ENCODE results near the gene EP400.
"Not testable (repeated sequence)": the region's sequence is repeated elsewhere in the genome, so short reads cannot be mapped to it uniquely, and the experiment has no call there.

The EP400 gene

DNA sequence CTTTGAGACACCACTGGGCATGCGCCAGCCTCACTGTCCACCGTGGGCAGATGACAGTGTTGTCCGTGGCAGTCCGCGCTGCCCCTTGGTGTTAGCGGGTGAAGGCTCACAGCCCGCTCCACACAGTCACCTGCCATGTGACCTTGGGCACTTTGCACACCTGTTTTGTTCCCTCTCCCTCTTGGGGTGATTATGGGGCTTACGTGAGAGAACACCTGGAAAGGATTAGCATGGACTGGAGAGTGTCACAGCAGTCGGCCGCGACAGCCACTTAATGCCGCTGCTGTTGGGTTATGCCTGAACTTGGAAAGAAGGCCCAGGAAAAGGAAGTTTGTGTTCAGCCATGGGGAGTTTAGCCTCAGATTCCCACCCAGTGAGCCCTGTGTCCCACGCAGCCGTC lies 100.1 kb downstream of the EP400 start:
- TF ChIP-seq ZNF274 (IDR thresholded peaks at IDR 0.05; ENCODE audit: low read depth, low read length), result no peak
- no peak overlapping the region for H3K4me3 ChIP-seq (ENCODE audit: low read length)

GRCh38 chr12:132051718-132052117 lies 102.0 kb downstream of the EP400 start:
- H3K4me3 ChIP-seq (ENCODE audit: low read length), result not testable (repeated sequence)

GRCh38 chr12:132052196-132052932 lies 102.6 kb downstream of the EP400 start:
- no peak overlapping the region for H3K4me3 ChIP-seq (ENCODE audit: low read length)
- no peak for TF ChIP-seq ZNF274 (IDR thresholded peaks at IDR 0.05; ENCODE audit: low read depth, low read length)

DNA sequence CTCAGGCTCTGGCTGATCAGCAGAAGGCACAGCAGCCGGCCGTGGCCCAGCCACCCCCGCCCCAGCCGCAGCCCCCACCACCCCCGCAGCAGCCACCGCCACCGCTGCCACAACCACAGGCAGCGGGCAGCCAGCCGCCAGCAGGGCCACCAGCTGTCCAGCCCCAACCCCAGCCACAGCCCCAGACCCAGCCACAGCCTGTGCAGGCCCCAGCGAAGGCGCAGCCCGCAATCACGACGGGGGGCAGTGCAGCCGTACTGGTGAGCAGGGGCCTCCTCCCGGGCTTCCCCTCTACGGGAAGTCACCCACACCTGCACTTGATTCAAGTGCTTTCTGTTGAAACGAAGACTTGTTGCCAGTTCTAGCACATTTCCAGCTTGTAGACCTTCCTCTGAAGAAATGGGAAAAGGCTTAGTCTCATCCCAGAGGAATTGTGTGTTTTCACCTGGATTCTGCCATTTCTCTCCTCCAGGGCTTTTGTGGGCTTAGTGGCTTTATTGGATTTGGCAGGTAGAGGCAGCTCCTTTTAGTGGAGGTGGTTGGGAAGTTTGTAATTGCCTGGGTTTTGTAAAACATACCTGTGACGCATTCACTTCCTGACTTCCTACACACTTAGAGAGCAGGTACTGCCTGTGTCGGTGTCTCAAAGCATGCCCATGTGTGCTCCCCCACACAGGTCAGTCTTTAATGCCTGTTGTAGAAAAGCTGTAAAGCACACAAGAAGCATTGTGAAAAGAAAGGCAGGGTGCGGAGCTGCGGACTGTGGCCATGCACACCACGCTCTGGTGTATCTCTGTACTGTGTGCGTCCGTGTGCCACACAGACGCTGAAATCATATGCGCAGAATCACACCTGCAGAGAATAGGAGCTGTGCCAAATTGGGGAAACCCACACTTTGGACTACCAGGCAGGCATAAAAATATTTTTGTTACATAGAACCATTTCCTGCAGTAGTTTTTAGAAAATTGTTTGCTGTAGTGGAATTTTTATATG lies 103.9 kb downstream of the EP400 start:
- no peak for TF ChIP-seq ZNF274 (IDR thresholded peaks at IDR 0.05; ENCODE audit: low read depth, low read length)
- H3K4me3 ChIP-seq (ENCODE audit: low read length), result no peak overlapping the region

GRCh38 chr12:132054983-132055382 lies 105.2 kb downstream of the EP400 start:
- TF ChIP-seq ZNF274 (IDR thresholded peaks at IDR 0.05; ENCODE audit: low read depth, low read length), result no peak
- H3K4me3 ChIP-seq (ENCODE audit: low read length), result no peak overlapping the region

DNA sequence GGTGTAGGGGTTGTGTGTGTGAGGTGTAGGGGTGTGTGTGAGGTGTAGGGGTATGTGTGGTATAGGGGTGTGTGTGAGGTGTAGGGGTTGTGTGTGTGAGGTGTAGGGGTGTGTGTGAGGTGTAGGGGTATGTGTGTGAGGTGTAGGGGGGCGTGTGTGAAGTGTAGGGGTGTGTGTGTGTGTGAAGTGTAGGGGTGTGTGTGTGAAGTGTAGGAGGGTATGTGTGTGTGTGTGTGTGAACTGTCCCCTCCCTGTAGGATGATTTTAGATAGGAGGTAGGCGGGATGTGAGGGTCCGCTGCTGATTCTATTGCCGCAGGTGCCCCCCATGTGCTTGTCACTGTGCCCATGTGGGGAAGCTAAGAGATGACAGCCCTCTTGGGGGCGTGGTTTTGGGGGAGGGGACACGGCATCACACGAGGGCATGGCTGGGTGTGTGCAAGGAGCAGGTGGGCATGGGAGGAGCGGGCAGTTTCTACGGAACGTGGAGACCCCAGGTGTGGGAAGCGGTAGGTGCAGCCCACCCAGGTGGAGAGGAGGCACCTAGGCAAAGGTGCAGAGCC lies 105.9 kb downstream of the EP400 start:
- TF ChIP-seq ZNF274 (IDR thresholded peaks at IDR 0.05; ENCODE audit: low read depth, low read length), result no peak
- H3K4me3 ChIP-seq (ENCODE audit: low read length), result no peak overlapping the region

- no peak for TF ChIP-seq ZNF274 (IDR thresholded peaks at IDR 0.05; ENCODE audit: low read depth, low read length)
- H3K4me3 ChIP-seq (ENCODE audit: low read length), result no peak overlapping the region
These were observed 106.6 kb downstream of the EP400 start for GRCh38 chr12:132056320-132056719.

GRCh38 chr12:132056951-132057350 lies 107.2 kb downstream of the EP400 start:
- no peak for TF ChIP-seq ZNF274 (IDR thresholded peaks at IDR 0.05; ENCODE audit: low read depth, low read length)
- H3K4me3 ChIP-seq (ENCODE audit: low read length), result no peak overlapping the region; the same call in 1 of the 2 replicates

- TF ChIP-seq ZNF274 (IDR thresholded peaks at IDR 0.05; ENCODE audit: low read depth, low read length), result no peak
- no peak overlapping the region for H3K4me3 ChIP-seq (ENCODE audit: low read length)
These were observed 107.9 kb downstream of the EP400 start for GRCh38 chr12:132057691-132058090.

DNA sequence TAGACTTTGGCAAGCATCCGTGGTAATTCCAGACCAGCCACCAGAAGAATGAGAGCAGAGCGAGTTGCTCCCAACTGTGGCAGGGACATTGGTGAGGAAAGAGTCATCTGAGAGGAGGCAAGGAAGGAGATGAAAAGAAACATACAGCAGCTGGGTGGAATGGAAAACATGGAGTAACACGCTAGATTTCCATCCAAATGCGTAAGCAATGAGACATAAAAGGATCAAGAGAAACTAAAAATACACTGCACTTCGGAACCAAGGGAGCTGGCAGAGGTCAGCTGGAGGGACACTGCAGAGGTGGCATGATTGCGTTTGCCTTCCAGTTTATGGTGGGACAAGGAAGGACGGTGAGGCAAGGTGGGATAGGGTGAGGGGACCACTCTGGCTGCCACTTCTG lies 111.5 kb downstream of the EP400 start:
- H3K4me3 ChIP-seq (ENCODE audit: low read length), result no peak overlapping the region
- TF ChIP-seq ZNF274 (IDR thresholded peaks at IDR 0.05; ENCODE audit: low read depth, low read length), result no peak

DNA sequence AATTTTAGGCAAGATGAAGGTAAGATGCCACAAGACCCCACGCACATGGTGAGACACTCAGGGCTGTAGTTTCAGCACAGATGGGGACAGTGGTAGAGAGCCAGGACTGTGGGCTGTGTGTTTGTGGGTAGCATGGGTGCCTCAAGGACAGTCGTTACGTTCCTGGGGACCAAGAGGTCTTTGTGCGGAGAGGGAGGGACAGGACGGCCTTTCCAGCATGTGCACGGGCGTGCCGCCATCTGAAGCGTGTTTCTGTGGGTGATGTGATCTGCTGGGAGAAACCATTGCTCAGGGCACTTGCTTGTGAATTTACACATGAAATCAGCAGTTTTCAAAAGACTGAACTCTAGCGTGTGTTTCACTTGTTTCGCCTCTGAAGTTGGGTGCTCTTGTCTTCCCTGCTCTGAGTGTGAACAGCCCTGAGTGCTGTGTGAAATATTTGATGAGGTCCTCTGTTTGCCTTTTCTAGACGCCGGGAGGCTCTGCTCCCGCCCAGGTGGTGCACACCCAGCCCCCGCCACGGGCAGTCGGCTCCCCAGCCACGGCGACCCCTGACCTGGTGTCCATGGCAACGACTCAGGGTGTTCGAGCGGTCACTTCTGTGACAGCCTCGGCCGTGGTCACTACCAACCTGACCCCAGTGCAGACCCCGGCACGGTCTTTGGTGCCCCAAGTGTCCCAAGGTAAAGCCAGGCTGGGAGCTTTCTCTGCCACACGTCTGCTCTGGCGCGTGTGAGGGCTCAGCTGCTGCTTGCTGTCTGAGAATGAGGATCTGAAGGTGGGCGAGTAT lies 112.1 kb downstream of the EP400 start:
- no peak overlapping the region for H3K4me3 ChIP-seq (ENCODE audit: low read length)
- TF ChIP-seq ZNF274 (IDR thresholded peaks at IDR 0.05; ENCODE audit: low read depth, low read length), result no peak

GRCh38 chr12:132062481-132062880 lies 112.7 kb downstream of the EP400 start:
- H3K4me3 ChIP-seq (ENCODE audit: low read length), result no peak overlapping the region
- no peak for TF ChIP-seq ZNF274 (IDR thresholded peaks at IDR 0.05; ENCODE audit: low read depth, low read length)

- H3K4me3 ChIP-seq (ENCODE audit: low read length), result no peak overlapping the region
- no peak for TF ChIP-seq ZNF274 (IDR thresholded peaks at IDR 0.05; ENCODE audit: low read depth, low read length)
These were observed 113.7 kb downstream of the EP400 start for GRCh38 chr12:132063491-132063890.

- no peak overlapping the region for H3K4me3 ChIP-seq (ENCODE audit: low read length)
- no peak for TF ChIP-seq ZNF274 (IDR thresholded peaks at IDR 0.05; ENCODE audit: low read depth, low read length)
These were observed 114.9 kb downstream of the EP400 start for GRCh38 chr12:132064631-132065030.

All from GM08714 (cell line).